Caki2 (cell line): Measurements from ENCODE around the gene TEPSIN. TPM values are rescaled to one million over a fixed set of nuclear protein-coding genes. Genes with fewer than 3 reads are reported as not detected.

ENCODE experiments used
- DNase-seq: peaks from one replicate; pipeline ENCODE4 v3.0.0-alpha.2; 2015; ENCODE audit warnings: low read depth
- in situ Hi-C: cut with HindIII; loops from 2 replicates; pipeline ENCODE4 v1.10.0; 2016; ENCODE audit warnings: low sequenced_read_pairs, low pct_unique_long_range_greater_than_20kb, mixed read lengths
- total RNA-seq: library from RNA; depleted of rRNA; stranded (reverse); fragments of >200 nt; shearing (Covaris generic); gene quantifications from 2 replicates; pipeline ENCODE4 v1.2.3, GENCODE V29; 2014; ENCODE audit warnings: low replicate concordance

TEPSIN gene
- total RNA-seq, 1 experiment from 2014 or later = 6.8 TPM

DNA sequence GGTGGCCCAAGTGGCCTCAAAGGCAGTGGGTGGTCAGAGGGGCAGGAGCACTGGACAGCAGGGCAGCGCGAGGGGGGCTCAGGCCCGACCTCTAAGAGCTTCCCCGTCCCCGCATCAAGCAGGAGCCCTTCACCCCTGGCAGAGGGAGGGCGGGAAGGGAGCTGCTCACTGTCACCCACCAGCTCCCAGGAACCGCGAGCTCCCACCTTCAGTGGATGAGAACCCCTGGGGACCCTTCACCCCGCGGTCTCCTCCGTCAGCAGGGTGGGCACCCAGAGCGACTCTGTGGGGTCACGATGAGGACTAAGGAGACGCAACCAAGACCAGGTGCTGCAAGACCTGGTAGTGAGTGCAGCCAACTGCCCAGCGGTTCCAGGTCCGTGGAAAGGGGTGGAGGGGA, 29.7 kb downstream of the TEPSIN start:
- DNase-seq = no peak
- in situ Hi-C loops = no loop called here

DNA sequence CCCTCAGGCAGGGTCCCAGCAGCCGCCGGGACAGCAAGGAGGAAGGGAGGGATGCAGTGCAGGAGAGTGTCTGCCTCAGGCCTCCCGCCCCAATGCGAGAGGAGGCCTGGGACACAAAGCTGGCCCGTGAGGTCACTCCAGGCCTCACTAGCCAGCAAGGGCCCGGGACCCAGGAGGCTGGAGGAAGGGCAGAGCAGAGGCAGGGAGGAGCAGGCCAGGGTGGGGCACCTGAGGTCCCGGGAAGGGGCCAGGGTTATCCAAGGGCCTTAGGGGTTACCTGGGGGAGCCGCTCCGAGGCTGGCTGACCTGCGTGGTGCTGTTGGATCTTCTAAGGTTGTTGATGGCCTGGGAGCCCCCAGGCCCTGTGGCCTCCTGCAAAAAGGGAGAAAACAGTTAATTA, 30.2 kb downstream of the TEPSIN start:
- DNase-seq = no peak
- in situ Hi-C loops = no loop called here

DNA sequence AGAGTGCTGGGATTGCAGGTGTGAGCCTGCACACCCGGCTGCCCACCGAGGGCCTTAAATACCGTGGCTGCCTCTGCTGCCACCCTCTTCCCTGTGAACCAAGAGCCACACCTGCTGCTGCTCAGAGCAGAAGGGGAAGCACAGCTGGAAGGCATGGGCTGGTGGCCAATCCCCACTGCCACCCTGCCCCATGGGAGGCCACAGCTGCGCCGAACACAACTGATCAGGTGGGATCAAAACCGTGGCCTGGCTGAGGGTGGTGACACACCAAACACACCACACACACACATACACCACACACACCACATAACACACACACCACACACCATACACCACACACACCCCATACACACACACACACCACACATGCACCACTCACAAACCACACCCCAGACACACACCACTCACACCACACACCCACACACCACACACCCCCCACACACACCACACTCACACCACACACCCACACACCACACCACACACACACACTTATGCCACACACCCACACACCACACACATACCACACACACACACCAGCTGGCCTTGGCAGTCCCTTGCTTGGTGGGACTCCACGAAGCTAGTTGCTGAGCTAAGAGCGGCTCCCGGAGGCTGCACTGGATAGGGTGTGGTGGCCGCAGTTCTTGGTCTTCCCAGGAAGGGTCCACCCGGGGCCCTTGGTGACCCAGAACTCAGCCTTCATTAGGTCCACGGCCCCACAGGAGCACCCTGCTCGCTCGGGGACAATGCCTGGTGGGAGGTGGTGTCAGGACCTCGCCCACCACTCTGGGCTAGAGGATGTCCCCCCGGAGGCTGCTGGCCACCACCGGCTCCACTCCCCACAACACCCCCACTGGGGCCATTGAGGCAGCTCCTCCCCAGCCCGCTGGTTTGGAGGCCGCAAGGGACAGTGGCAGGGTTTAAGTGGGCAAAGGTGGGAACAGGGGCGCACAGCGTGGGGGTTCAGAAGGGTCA, 31.0 kb downstream of the TEPSIN start:
- no peak for DNase-seq
- in situ Hi-C loops = no loop called here

DNA sequence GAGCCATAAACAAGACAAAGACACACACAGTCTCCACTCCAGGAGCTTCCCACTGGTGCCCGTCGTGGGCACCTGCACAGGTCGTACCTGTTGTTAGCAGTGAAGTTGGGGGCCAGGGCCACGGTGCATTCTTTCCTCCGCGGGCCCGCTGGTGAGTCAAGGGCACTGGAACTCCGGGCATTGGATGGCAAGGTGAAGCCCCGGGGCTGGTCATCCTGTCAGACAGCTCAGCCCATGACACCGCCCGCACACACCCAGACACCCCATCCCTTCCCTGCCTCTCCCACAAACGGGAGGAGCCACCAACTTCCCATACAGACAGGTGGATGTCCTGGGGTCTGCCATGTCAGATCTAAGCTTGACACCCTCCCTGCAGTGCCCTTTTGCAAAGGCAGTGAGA, 32.2 kb downstream of the TEPSIN start:
- in situ Hi-C loops = no loop called here

DNA sequence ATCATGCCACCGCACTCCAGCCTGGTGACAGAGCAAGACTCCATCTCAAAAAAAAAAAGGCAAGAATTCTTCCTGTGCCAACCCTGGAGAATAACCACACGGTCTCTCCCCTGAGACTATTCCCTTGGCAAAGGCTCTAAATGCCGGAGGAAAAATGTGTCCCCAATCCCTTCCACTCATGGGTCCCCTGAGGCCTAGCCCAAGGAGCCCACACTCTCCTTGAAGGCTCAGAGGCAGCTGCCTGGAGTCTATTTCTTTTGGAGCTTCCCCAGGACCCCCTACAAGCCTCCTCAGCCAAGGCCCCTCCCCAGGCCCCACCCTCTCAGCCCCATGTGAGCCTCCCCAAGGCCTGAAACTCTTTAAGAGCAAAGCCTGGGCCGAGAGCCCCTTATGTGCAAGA, 32.7 kb downstream of the TEPSIN start:
- in situ Hi-C loops = no loop called here
- DNase-seq = no peak

More for the DNA sequence above, 32.2 kb downstream of the TEPSIN start:
- DNase-seq = no peak

DNA sequence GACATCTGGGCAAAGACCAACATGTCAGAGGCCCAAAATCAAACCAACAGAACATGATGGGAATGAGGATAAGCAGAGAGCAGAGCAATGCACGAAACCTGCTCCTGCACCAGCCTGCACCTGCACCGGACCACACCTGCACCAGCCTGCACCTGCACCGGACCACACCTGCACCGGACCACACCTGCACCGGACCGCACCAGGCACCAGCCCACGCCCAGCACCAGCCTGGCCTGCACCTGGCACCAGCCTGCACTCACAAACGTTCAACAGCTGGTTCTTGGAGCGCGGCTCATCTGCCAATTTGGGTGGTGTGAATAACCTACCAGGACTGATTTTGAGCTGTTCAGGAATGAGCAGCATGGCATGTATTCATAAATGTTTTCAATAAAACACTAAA, 34.3 kb downstream of the TEPSIN start:
- in situ Hi-C loops = no loop called here
- DNase-seq = no peak

DNA sequence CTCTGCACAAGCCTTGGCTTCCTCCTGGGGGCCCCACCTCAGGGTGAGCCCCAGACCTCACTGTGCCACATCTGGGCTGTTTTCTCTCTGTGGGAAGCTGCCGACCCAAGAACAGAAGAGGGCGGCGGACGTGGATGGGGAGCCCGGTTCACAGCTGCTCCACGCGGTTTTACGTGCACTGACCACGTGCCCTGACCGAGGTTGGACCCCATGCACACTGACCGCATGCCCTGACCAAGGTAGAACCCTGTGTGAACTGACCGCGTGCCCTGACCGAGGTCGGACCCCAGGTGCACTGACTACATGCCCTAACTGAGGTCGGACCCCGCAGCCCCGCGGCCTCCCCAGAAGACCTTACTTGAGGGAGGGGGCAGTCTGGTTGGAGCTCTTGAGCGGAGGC, 35.7 kb downstream of the TEPSIN start:
- in situ Hi-C loops = no loop called here
- no peak for DNase-seq

DNA sequence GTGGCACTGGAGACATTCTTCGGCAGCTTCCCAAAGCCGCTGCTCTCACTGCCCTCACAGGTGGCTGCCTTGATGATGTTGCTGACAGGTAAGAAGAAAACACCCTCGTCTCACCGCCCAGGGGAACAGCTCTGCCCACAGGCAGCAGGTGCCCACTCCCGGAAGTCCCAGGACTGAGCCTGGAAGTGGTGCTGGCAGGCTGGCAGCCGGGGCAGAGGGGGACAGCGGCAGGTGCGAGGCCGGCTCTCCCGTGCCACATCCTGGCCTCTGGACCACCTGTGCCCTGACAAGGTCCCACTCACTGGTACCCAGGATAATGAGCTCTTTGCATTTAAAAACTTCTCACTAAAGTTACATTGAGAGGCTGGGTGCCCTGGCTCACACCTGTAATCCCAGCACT, 36.5 kb downstream of the TEPSIN start:
- in situ Hi-C loops = no loop called here
- no peak for DNase-seq

DNA sequence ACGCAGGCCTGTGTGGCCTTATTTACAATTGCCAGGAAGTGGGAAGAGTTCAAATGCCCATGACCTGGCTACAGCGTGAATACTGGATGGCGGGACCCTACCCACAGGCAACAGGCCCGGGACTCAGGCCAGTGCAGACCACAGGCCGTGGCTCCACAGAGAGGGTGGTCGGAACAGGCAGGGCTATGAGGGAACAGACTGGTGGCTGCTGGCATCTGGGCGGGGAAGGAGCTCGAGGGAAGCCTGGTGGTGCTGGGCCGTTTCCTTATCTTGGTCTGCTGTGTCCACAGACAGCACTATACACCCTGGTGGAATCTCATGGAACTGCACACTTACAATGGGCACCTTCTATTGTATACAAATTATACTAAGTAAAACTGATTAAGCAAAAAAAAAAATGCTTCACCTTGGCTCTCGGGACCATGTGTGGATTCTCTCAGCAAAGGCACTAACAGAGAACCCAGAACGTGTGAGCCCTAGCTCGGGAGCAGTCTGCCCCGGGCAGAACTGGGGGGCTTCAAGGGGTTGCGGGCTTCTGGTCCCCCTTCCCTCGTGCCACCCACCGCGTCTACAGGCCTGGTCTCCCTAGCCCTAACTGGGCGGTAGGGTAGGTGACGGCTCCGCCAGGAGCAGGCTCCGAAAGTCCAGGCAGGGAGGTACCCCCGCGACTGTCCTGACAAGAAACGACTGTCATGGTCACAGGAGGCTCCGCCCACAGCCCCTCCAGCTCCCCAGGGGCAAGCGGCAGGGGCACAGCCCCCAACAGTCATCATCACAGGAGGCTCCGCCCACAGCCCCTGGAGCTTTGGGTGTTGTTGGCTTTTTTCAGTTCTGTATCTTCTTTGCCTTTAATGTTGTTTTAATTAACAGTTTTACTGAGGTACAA, 37.9 kb downstream of the TEPSIN start:
- in situ Hi-C loops = no loop called here
- DNase-seq = peak; percentile 41

DNA sequence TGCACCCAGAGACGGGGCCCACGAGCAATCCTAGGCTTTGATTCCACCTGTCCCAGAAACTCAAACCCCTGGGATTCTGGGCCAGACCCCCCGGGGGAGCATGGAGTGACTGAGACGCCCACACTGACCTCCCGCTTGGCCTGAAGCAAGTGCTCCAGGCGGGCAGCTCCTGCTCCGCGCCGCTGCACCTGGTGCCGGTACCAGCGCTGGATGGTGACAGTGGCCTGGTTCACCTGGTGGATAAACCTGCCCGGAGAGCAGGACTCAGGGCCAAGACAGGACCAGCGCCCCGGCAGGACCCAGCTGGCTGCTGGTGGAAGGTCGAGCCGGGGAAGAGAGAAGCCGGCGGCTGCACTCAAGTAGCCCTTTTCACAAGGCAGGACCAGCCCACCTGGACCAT, 38.7 kb downstream of the TEPSIN start:
- in situ Hi-C loops = no loop called here

DNA sequence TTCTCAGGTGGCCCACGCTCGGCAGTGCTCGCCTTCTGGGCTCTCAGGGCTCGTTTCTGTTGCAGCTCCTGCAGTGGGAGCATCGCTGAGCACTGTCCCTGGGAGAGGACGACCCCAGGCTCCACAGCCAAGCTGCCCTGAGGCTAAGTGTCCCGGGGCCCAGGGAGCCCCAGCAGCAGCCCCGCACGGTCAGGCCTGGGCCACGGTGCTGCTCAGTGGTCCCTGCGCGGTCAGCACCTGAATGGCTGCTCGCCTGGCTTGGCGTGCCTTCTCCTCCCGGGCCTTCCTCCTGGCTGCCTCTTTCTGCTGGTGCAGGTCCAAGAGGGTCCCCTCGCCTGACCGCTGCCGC, 39.4 kb downstream of the TEPSIN start:
- in situ Hi-C loops = no loop called here
- DNase-seq = no peak

More for the DNA sequence above, 38.7 kb downstream of the TEPSIN start:
- DNase-seq = no peak

DNA sequence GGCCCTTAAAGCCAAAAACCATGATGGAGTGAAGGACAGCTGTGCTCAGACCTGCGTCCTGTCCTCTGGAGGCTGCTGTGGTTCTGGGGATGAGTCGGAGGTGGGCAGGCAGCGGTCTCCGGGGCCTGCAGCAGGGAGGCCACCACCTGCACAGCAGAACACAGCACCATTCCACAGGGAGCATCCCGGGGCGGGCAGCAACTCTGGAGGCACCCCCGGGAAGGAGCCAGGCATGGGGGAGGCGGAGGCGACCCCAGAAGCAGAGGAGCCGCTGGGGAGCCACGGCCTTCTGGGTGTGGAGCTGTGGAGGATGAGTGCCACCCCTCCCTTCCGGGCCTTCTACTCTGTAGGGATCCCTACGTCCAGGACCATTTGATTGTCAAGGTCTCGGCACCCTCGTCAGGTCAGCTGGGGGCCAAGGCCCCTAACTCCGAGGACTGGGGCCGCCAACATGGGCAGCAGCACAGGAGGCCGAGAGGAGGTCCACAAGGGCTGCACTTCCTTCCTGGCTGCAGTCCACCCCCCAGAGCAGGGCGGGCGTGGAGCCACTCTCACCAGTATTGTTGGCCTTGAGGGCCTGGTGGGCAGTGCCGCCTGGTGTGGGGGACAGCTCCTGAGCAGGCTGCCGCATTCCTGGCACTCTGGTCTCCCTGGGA, 39.9 kb downstream of the TEPSIN start:
- no peak for DNase-seq
- in situ Hi-C loops = no loop called here

DNA sequence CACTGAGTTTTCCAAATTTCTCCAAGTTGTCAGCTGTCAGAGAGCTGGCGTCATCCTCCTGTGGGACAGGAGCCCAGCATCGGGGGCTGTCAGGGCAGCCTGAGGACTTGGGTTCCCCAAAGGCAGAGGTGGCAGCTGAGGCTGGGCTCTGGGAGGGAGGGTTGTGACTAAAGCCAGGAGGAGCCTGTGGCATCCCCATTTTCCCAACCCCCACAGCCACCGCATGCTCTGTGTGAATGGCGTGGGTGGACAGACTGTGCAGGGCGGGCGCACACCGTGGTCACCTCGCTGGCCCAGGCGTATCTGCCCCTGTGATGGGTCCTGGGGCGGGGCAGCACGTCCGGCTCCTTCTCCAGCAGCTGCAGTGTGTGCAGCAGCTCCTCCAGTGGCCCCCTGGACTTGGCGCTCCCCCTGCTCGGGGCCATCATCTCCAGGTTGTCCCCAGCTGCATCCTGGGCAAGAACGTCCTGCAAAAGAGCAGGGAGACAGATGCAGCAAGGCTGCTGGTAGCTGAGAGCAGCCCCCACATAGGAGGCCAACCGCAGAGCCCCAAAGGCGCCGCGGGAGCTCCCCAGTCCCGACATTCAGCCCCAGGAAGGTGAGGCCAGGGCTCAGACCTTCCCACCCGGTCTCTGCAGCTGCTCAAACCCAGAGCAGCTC, 40.9 kb downstream of the TEPSIN start:
- no peak for DNase-seq

DNA sequence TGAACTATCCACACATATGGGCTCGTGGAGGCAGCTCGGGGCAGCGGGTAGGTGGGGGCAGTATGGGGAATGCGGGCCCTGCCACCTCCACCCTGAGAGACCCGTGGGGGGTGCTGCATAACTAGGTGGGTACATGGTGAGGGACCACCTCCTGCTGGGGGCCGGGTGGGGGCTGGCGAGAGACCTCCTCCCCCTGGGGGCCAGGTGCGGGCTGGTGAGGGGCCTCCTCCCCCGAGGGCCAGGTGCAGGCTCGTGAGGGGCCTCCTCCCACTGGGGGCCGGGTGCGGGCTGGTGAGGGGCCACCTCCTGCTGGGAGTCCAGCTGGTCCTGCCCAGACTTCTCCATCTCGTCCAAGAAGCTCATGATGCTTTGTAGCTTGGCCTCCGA, 41.5 kb downstream of the TEPSIN start:
- in situ Hi-C loops = no loop called here
- no peak for DNase-seq

More for the DNA sequence above, 40.9 kb downstream of the TEPSIN start:
- in situ Hi-C loops = no loop called here

DNA sequence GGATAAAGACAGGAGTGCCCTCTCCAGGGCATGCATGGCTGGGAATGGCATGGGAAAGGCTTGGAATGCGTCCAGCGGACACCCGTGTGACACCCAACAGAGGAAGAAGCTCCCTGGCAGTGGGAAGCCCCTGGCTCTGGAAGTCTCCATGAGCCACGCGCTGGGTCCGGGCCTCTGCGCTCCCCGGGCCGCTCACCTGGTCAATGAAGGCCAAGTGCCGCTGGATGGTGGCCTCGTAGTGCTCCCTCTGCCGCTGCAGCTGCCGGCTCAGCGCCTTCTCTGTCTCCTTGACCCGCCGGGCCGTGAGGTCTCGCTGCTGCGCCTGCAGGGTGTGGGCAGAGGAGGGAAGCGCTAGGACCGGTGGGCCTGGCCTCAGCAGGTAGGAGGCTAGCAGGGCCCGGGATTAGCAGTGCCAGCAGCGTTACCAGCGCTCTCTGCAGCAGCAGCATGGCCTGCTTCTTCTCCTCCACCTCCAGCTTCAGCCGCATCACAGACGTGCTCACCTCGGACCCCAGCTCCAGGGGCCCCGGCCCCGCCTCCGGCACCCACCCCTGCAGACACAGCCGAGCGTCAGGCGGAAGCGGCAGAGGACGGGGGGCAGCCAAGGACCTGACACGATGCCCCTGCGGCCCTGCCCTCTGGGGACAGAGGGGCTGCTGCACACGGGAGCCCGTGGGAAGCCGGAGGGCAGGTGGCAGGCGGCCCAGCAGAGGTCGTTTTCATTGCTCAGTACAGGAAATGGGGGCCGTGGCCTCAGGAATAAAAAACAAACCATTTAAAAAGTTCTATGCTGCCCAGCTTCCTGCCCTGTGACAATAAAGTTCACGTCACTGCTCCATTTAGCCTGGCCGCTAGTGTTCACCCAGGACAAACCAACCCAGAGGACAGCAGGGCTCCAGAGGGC, 42.1 kb downstream of the TEPSIN start:
- in situ Hi-C loops = no loop called here
- DNase-seq = no peak

DNA sequence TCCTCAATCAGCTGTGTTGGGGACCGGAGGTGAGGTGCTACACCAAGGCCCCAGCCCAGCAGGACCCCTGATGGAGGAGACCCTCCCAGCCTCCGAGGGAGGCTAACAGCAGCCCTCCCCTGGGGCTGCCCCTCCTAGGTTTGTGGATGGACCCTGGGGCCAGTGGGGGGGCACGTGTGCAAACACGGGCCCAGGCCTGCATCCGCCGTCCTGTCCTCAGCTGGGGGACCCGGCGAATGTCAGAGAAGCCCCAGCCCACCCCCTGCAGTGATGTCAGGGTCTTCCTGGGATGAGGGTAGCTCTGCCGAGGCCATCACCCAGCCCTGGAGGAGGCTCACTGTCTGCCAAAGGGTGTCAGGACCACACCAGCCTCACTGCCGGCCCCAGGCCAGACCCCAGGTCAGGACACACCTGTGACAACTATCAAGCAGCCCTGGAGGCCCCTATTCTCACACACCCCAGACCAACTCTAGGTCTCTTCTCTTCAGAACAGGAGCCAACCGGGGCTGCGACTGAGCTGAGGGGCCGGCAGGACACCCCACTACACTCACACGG, 42.8 kb downstream of the TEPSIN start:
- in situ Hi-C loops = no loop called here

More for the DNA sequence above, 42.8 kb downstream of the TEPSIN start:
- no peak for DNase-seq
